ENCODE measurements around the gene DCTN4.

Gene DCTN4

DNA sequence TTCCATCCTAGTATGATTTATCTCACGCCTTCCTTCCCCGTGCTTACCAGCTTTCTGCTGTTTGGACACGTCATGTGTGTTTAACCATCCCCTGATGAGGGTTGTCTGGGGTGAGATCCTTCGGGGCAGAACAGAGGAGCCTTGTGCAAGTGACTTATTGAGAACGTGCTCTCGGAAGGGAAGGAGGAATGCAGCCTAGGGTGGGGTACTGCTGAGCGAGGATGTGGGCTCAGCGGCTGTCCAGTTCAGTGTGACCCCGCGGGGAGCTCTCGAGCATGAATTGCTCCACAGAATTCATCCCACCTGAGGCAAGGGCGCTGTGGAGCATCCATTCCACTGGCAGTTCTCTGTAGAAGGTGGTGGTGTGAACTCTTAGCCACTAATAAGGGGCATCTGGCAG, 93.8 kb downstream of the DCTN4 start:
- DNase-seq: no peak

- no peak for DNase-seq
Measured at GRCh38 chr5:150663936-150664335, 94.9 kb downstream of the DCTN4 start.

DNA sequence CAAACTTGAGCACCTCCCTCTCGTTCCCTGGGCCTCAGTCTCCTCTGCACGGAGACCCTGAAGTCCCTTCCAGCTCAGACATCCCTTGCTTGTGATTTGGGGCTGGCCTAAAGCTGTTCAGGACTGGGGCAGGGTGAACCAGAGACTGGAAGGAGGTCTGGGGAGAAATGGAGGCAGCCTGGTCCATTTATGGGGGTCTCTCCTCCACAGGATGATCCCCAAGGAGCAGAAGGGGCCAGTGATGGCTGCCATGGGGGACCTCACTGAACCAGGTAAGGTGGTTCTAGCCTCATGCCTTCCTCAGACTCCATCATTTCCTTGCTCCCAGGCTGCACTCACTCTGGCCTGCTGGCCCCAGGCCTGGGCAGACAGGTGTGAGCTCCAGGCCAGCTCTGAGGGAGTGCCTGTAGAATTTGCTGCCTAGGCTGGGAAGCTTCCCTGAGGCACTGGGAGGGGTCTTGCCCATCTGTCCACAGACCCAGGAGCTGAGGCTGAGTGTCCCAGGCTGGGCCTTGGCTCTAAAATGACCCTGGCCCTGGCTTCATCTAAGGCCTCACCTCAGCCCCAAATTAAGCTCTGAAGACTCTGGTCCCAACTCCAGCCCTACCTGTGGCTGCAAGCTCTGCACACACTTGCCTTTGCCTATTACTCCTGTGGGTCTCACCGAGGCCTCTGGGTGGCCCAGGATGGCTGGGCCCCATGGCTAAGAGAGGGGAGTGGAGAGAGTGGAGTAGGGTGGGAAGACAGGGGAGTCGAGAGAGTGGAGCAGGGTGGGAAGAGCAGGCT, 95.9 kb downstream of the DCTN4 start:
- DNase-seq: no peak

DNA sequence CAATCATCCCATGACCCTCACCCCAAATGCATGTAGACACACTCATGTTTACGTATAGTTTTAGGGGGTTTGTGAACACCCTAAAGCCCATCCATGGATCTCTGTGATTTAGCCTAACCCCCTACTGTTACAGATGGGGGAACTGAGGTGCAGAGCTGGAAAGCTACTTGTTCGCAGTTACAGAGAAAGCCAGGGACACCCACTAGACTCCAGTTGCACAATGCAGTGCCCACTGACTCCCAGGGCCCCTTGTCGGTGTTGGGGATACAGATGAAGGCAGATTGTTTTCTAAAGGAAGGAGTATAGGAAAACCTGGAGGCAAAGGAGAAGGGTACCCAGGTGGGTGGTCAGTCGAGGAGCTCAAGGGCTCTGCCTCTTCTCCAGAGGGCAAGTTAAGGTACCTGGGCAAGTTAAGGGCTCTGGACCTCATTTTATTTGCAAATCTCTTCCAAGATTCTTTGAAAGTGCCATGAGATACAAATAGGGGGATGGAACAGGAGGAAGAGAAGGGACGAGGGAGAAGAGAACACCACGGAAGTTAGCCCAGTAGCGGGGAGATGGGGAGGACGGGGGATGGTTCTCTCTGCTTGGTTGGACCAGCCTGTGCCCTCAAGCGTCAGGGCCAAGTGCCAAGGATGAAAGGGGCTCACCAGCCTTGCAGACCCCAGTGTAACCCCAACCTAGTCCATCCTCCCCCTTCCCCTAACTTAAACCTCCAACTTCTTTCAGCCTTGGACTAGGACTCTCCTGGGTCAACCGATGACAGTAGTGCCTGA, 96.8 kb downstream of the DCTN4 start:
- no peak for DNase-seq

GRCh38 chr5:150661086-150661485, 97.7 kb downstream of the DCTN4 start, which contains the start of gene MYOZ3:
TSS of gene MYOZ3 (plus strand) at chr5:150661251. CDS start at chr5:150662942, 1,691 bp downstream.
- no peak for DNase-seq

GRCh38 chr5:150660108-150660831, 98.5 kb downstream of the DCTN4 start:
- DNase-seq: no peak

GRCh38 chr5:150659360-150660107, 99.3 kb downstream of the DCTN4 start:
- DNase-seq: no peak

DNA sequence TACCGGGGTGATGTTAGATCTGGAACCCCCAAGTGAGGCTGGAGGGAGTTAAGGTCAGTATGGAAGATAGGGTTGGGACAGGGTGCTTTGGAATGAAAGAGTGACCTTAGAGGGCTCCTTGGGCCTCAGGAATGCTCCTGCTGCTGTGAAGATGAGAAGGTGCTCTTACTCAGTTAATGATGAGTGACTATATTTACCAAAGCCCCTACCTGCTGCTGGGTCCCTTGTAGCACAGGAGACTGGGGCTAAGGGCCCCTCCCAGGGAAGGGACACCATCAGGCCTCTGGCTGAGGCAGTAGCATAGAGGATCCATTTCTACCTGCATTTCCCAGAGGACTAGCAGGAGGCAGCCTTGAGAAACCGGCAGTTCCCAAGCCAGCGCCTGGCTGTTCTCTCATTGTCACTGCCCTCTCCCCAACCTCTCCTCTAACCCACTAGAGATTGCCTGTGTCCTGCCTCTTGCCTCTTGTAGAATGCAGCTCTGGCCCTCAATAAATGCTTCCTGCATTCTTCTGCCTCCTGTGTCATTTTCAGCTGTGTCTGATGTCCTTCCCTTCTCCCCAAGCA, 100.0 kb downstream of the DCTN4 start:
- no peak for DNase-seq
